ENCODE measurements around the gene PNPLA8.
"Not testable (repeated sequence)": the region's sequence is repeated elsewhere in the genome, so short reads cannot be mapped to it uniquely, and the experiment has no call there.

Gene PNPLA8

GRCh38 chr7:108529341-108529740 is 3.4 kb upstream of the PNPLA8 start:
- no peak for DNase-seq (ENCODE audit: low spot score)

GRCh38 chr7:108528183-108528712 is 2.3 kb upstream of the PNPLA8 start:
- DNase-seq (ENCODE audit: low spot score), result no peak

GRCh38 chr7:108526768-108527017 is 758 bp upstream of the PNPLA8 start:
- no peak for DNase-seq (ENCODE audit: low spot score)

DNA sequence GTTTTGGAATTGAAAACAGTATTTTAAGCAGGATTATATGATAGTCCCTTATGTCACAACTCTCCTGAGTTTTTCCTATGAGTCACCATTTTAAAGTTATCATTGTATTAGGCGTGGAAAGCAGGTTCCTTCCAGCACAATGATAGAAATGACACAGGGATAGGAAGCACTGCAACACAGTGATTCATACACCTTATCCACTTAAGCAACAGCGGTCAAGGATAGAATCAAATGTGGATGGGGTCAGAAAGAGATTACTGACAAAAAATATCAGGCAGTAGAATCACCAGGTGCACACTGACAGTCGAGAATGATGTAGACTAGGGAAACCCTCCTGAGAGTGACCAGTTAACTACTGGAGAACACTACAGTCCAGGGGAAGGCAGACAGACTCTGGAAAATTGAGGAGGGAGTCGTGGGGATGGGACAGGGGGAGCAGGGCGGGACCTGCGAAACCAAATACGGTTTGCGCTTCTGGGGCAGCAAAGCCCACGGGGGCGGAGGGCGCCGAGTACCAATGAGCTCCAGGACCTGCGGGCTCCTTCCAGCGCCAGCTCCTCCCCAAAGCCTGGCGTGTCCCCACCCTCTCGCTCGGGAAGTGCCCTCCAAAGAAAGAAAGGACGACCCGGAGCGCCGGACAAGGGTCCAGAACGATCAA is 479 bp downstream of the PNPLA8 start:
- peak; percentile 39 for DNase-seq (ENCODE audit: low spot score)

- DNase-seq (ENCODE audit: low spot score), result no peak
Observed at GRCh38 chr7:108522780-108523179, 3.2 kb downstream of the PNPLA8 start.

- no peak for DNase-seq (ENCODE audit: low spot score)
Observed at GRCh38 chr7:108517951-108518350, 8.0 kb downstream of the PNPLA8 start.

DNA sequence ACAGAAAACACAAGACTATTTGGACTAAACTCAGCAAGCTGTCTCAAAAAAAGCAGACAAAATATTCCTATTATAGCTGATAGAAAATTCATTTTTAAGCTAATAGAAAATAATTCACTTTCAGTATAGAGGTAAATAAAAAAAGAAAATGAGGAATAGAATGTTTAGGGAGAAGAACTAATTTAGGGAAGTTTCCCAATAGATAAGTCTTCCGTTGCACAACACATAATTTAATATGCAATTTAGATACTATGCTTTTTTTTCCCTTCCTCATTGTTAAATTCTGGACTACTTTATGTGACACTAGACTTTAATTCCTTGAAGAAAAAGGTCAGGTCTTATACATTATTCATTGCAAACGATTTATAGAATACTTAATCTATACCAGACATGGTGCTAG is 10.3 kb downstream of the PNPLA8 start:
- no peak for DNase-seq (ENCODE audit: low spot score)

GRCh38 chr7:108515013-108515412 is 10.9 kb downstream of the PNPLA8 start:
- DNase-seq (ENCODE audit: low spot score), result no peak

DNA sequence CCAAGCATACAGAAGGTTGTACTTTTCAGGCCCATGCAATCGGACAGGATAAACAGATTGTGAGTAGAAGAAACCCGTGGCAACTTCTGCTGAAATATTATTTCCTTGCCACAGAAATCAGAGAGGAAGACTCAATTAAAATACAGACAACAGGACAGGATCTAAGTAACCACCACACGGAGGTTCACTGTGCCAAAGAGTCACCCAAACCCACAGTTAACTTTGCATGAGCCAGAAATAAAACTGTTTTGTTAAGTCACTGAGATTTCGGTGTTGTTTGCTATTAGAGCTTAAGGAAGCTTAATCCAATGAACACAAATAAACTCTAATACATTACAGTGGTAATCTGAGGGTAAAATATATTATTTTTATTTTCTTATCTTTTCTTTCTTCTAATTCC is 14.0 kb downstream of the PNPLA8 start:
- DNase-seq (ENCODE audit: low spot score), result no peak

- not testable (repeated sequence) for DNase-seq (ENCODE audit: low spot score)
Observed at GRCh38 chr7:108504576-108504975, 21.4 kb downstream of the PNPLA8 start.

DNA sequence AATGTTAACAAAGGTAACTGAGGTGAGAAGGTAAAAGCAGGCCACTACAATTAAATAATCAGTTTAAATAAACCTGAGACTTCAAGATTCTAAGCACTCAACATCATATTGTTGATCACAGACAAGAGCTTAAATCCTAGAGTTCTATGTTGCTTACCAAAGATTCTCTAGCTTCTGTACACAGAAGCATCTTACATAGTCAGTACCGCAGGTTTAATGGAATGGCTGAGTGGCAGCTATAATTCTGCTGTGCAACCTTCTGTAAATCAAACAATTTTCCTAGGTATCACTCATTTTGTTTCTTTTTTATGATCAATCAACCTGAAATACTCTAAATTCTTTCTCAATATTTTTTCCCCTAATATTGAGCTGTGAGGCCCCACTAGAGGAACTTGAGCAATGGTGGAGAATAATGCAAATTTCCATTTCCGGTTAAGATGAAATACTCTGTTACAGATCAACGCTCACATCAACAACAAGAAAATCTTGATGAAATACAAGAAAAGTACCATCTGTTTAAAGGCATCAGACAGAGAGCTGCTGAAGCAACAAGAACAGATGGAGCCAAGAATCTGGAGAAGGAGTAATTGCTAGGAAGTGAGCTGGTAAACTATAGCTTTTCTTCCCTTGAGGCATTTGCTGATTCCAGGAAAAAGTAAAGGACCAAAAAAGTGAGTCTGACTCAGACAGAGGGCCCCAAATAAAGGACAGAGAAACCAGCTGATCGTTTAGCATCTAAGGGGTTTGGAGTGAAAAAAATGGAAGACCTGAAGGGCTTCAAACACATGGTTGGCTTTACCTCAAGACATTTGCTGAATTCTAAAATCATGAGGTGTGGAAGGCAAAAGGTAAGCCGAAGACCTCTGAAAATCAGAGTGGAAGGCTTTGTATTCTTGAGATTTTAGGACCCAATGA is 22.6 kb downstream of the PNPLA8 start:
- no peak for DNase-seq (ENCODE audit: low spot score)

DNA sequence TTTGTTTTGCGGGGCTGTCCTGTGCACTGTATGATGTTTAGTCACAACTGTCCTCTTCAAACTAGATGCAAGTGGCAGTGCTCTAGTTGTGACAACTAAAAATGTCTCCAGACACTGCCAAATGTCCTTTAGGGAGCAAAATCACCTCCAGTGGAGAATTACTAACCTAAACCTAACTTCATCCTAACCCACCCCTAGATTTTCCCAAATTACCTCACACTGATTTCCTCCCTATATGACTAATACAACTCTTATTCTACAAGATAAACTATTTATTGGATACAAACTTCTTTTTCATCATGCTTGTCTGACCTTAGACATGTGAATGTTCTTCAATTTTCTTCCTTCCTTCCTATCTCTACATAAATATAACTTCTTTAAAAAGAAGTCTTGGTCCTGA is 26.4 kb downstream of the PNPLA8 start:
- no peak for DNase-seq (ENCODE audit: low spot score)

- no peak for DNase-seq (ENCODE audit: low spot score)
Observed at GRCh38 chr7:108498481-108498880, 27.5 kb downstream of the PNPLA8 start.

DNA sequence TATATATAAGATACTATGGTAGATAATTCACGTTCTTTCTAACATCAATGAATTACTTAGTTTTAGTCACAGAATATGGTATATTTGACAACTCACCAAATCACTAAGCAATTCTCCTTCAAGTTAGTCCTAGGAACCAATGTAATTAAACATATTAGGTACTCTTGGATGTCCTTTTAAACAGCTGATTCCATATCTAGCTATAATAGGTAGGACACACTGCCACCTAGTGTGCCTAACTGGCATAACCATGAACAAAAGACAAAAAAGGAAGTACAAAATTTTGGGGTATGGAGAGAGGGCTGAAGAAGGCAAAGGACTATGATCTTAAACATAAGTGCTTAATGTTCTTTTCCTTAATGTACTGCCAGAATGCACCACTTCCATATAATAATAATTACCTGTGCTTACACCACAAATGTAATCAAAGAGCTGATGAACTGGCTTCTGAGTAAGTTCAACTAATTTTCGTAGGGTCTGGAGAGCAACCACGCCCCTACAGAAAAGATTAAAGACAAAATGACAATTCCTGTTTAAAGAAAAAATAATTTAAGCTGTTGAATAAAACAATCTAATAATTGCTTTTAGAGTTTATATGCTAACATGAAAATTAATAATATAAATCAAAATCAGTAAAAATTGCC is 28.7 kb downstream of the PNPLA8 start:
- peak; percentile 40 for DNase-seq (ENCODE audit: low spot score)

- no peak for DNase-seq (ENCODE audit: low spot score)
Observed at GRCh38 chr7:108492742-108493141, 33.2 kb downstream of the PNPLA8 start.

GRCh38 chr7:108488768-108489538 is 37.0 kb downstream of the PNPLA8 start:
- no peak for DNase-seq (ENCODE audit: low spot score)

- no peak for DNase-seq (ENCODE audit: low spot score)
Observed at GRCh38 chr7:108487646-108488045, 38.3 kb downstream of the PNPLA8 start.

DNA sequence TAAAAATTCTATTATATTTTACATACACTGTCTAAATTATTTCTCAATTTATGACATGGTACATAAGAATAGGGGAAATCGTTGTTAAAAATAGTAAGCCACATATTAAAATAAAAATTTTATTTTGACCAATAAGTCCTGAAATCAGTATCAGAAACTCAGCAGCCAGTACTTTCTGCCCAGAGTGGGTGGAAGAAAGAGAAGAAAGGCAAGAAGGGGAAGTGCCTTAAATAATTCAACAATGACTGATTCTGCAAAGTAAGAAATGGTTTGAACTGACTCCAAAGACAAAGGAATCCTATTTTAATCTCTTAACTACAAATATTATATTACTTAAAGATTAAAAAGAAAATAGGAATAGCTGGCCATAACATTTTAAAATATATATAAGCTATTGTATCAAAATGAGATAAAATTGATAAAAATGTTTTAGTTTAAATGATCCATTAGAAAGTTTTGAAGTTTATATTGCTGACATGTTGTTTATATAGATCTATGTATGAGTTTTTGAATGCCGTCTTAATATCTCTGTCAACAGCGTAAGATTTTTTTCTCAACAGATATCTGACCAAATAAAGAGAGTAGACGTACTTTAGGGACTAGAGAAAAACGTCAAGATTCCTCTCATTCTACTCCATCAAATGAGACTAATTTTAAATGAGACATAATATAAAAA is 39.5 kb downstream of the PNPLA8 start:
- no peak for DNase-seq (ENCODE audit: low spot score)

DNA sequence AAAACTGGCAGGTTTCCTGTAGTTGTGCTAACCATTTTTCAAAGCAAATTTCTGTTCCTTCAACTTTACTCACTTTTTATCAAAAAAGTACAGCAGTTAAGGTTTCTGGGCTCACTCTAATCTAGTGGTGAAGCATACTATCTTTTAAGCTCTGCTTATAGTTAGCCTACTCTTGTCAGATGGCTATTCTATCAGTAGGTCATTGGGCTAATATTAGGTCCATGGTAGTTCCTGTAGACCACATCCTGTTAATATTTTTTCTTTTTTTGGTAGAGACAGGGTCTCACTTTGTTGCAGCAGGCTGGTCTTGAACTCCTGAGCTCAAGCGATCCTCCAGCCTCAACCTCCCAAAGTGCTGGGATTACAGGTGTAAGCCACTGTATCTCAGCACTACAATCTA is 41.8 kb downstream of the PNPLA8 start:
- no peak for DNase-seq (ENCODE audit: low spot score)

DNA sequence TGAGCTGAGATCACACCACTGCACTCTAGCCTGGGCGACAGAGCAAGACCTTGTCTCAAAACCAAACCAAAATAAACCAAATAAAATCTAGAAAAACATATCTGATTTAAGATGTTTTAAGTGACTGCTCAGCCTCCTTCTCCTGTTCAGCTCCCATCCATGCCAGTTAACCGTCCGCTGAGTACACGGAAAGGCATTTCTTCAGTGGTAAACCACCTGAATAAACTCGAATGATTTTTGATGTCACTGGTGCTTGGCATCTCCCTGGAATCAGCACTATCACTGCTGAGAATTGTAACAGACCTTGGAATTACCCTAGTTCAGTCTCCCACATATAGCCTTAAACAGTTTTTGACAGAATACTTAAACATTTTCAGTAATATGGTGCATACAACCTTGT is 45.6 kb downstream of the PNPLA8 start:
- DNase-seq (ENCODE audit: low spot score), result no peak

DNA sequence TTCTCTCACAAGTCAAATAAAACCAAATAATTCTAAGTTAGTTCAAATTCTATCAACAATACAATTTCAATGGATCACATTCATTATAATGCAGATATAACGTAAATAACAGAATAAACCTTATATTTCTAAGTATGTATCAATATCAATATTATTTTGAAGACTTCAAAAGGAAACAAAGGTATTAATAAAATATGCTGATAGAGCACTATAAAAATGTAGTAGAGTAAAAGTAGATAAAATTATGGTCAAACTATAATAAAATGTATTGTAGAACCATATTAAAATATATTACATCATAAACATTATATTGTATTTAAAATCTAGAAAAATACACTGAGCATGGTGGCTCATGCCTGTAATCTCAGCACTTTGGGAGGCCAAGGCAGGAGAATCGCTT is 46.2 kb downstream of the PNPLA8 start:
- no peak for DNase-seq (ENCODE audit: low spot score)

DNA sequence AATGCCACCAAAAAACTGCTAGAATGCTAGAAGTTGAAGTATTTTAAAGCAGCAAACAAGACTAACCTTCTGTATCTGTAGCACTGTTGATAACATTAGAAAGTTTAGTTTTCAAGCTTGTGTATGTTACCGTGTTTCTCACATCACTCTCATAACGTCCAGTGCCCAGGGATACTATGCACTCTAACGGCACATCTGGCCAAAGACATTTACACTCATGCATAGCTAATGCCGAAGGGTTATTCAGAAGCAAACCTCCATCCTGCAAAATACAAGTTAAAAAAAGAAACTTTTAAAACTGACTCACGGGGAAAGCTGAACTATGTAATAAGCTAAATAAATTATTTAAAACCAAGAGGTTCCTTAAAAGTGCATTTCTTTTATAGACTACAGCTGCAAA is 46.8 kb downstream of the PNPLA8 start:
- DNase-seq (ENCODE audit: low spot score), result no peak
